Transverse colon (tissue), 4 donors: ENCODE results near the gene SMG1. TPM values are rescaled to one million over a fixed set of nuclear protein-coding genes. Genes with fewer than 3 reads are reported as not detected.
"Not testable (repeated sequence)": the region's sequence is repeated elsewhere in the genome, so short reads cannot be mapped to it uniquely, and the experiment has no call there.

ENCODE experiments used
- DNase-seq: peaks from one replicate; pipeline ENCODE4 v3.0.0-alpha.2; 2019
- H3K27ac ChIP-seq, 4 donors: fragments of 200-600 bp; sonication (generic); 2 replicates each; pipeline ENCODE4 v1.5.1; 2016 to 2018; ENCODE audit warnings: inconsistent platforms in 4 of 4
- H3K27me3 ChIP-seq: fragments of 200-600 bp; sonication (generic); 2 replicates; pipeline ENCODE4 v1.5.1; 2017; ENCODE audit warnings: inconsistent platforms
- H3K36me3 ChIP-seq, 4 donors: fragments of 200-600 bp; sonication (generic); 2 replicates each; pipeline ENCODE4 v1.5.1; 2017 to 2019; ENCODE audit warnings: inconsistent platforms in 4 of 4
- H3K4me1 ChIP-seq, 4 donors: fragments of 200-600 bp; sonication (generic); 2 replicates each; pipeline ENCODE4 v1.5.1; 2017 to 2020; ENCODE audit warnings: inconsistent platforms in 4 of 4
- H3K4me3 ChIP-seq, 4 donors: fragments of 200-600 bp; sonication (generic); 1 replicate in 1 of 4; 2 replicates in 3 of 4; pipeline versions ENCODE4 v1.5.1 to v1.6.1; 2017 to 2019; ENCODE audit warnings: inconsistent platforms in 4 of 4
- H3K9me3 ChIP-seq, 2 donors: fragments of 200-600 bp; sonication (generic); 2 replicates each; pipeline ENCODE4 v1.5.1; 2017 to 2019; ENCODE audit warnings: inconsistent platforms in 2 of 2
- CTCF ChIP-seq, 5 experiments: fragments of 200-600 bp in 3 of 5; fragments of 450-650 bp in 2 of 5; sonication (generic) in 3 of 5; IDR thresholded peaks; 1 replicate in 2 of 5; 2 replicates in 3 of 5; pipeline ENCODE4 v1.5.1; 2016 to 2017; ENCODE audit warnings: antibody characterized with exemption in 5 of 5, inconsistent platforms in 3 of 5, mild to moderate bottlenecking in 2 of 5, moderate library complexity in 1 of 5
- EP300 ChIP-seq: sonication (generic); formaldehyde crosslinking; IDR thresholded peaks from one replicate; pipeline ENCODE4 v1.6.1; 2017; ENCODE audit warnings: antibody characterized with exemption, low read depth
- POLR2A ChIP-seq: fragments of 450-650 bp; IDR thresholded peaks from one replicate; pipeline ENCODE4 v1.6.1; 2016; ENCODE audit warnings: antibody characterized with exemption, mild to moderate bottlenecking, moderate library complexity
- POLR2AphosphoS5 ChIP-seq, 3 donors: sonication (generic); formaldehyde crosslinking; IDR thresholded peaks; one replicate each; pipeline ENCODE4 v1.6.1; 2016; ENCODE audit warnings: antibody characterized with exemption in 3 of 3
- WGBS, 2 donors: methylation state at CpG; one replicate each; pipeline ENCODE4 v1.1.5; 2018; ENCODE audit warnings: low coverage in 1 of 2; 5-methylcytosine and 5-hydroxymethylcytosine counted together
- in situ Hi-C, 4 donors: fragments of 200-750 bp; cut with MboI; loops; one replicate each; pipeline versions ENCODE4 v1.15.0 to v1.15.1; 2017; ENCODE audit warnings: low sequenced_read_pairs in 3 of 4, low pct_ligation_motif_present in 1 of 4, low pct_unique_long_range_greater_than_20kb in 1 of 4
- intact Hi-C: fragments of 100-400 bp; cut with DNase I; formaldehyde crosslinking; loops from one replicate; pipeline ENCODE4 v1.15.1; 2023; ENCODE audit warnings: low total_unique reads
- total RNA-seq, 4 donors: library from RNA; depleted of rRNA; stranded (reverse); fragments of >200 nt; gene quantifications; one replicate each; pipeline ENCODE4 v1.1.0, GENCODE V29; 2016

Gene SMG1
- total RNA-seq, 4 donors from 2014 or later: 115 to 159 (median 127) TPM

GRCh38 chr16:18966791-18967190 lies 40.6 kb upstream of the SMG1 start:
- 93% methylated on average over 5 of the region's 5 CpGs; no CpG with 5 or more reads in 1 of the 2 donors for WGBS, 2 donors
- Histone ChIP-seq H3K27ac (no peak overlapping the region), H3K36me3 (no peaks in the 10 kb centered on the region), H3K27me3 (no peaks in the 10 kb centered on the region), H3K4me1 (peaks cover 0 to 5% (median 1%) of the 10 kb centered on the region in 4 donors), H3K9me3 (no peaks in the 10 kb centered on the region), H3K4me3 (no peak overlapping the region)
- TF ChIP-seq POLR2AphosphoS5 (IDR thresholded peaks at IDR 0.05): no peak
- no peak for TF ChIP-seq CTCF (IDR thresholded peaks at IDR 0.05)
- no peak for TF ChIP-seq EP300
- no peak for TF ChIP-seq POLR2A
- in situ Hi-C loops (loop anchor here in 2 of 4 donors (25.0 kb wide), 2 partner anchors 129 to 154 kb away; partner anchors contain the start of gene ARL6IP1 (in 1 of the 2)), intact Hi-C loops (loop anchor here (1.0 kb wide), 1 partner anchor 27 kb away; no protein-coding TSS in a partner anchor)
- DNase-seq: no peak

- Histone ChIP-seq H3K9me3 (no peaks in the 10 kb centered on the region), H3K36me3 (no peaks in the 10 kb centered on the region), H3K4me3 (no peak overlapping the region), H3K27ac (no peak overlapping the region), H3K27me3 (no peaks in the 10 kb centered on the region), H3K4me1 (peaks cover 0 to 5% (median 1%) of the 10 kb centered on the region in 4 donors)
- DNase-seq: no peak
- in situ Hi-C loops (loop anchor here in 2 of 4 donors (25.0 kb wide), 2 partner anchors 128 to 153 kb away; partner anchors contain the start of gene ARL6IP1 (in 1 of the 2)), intact Hi-C loops (no loop called here)
- TF ChIP-seq EP300: no peak
- no peak for TF ChIP-seq POLR2AphosphoS5 (IDR thresholded peaks at IDR 0.05)
- no peak for TF ChIP-seq CTCF (IDR thresholded peaks at IDR 0.05)
- no peak for TF ChIP-seq POLR2A
- WGBS, 2 donors: 70 to 81% methylated on average over 2 to 5 of the region's 5 CpGs
Measured at GRCh38 chr16:18965555-18965954, 39.3 kb upstream of the SMG1 start.

- WGBS, 2 donors: 0 to 43% methylated on average over 1 to 2 of the region's 2 CpGs
- in situ Hi-C loops: loop anchor here in 2 of 4 donors (25.0 kb wide), 2 partner anchors 122 to 147 kb away; partner anchors contain the start of gene ARL6IP1 (in 1 of the 2)
Measured at GRCh38 chr16:18959031-18959505, 32.9 kb upstream of the SMG1 start.

GRCh38 chr16:18958621-18959029 lies 32.4 kb upstream of the SMG1 start:
- no peak for DNase-seq
- Histone ChIP-seq H3K4me1 (no peaks in the 10 kb centered on the region), H3K27me3 (no peaks in the 10 kb centered on the region), H3K4me3 (no peak overlapping the region), H3K27ac (no peak overlapping the region), H3K36me3 (no peaks in the 10 kb centered on the region), H3K9me3 (no peaks in the 10 kb centered on the region)
- TF ChIP-seq POLR2A: no peak
- no peak for TF ChIP-seq CTCF (IDR thresholded peaks at IDR 0.05)
- in situ Hi-C loops (loop anchor here in 2 of 4 donors (25.0 kb wide), 2 partner anchors 121 to 146 kb away; partner anchors contain the start of gene ARL6IP1 (in 1 of the 2)), intact Hi-C loops (no loop called here)
- WGBS, 2 donors: 67 to 90% methylated on average over 1 to 2 of the region's 2 CpGs

More at GRCh38 chr16:18959031-18959505, 32.9 kb upstream of the SMG1 start:
- Histone ChIP-seq H3K27me3 (no peaks in the 10 kb centered on the region), H3K27ac (no peak overlapping the region), H3K9me3 (no peaks in the 10 kb centered on the region), H3K36me3 (no peaks in the 10 kb centered on the region), H3K4me3 (no peak overlapping the region), H3K4me1 (no peaks in the 10 kb centered on the region)
- intact Hi-C loops: no loop called here
- TF ChIP-seq CTCF (IDR thresholded peaks at IDR 0.05): no peak
- TF ChIP-seq EP300: no peak
- TF ChIP-seq POLR2AphosphoS5 (IDR thresholded peaks at IDR 0.05): no peak
- no peak for TF ChIP-seq POLR2A
- no peak for DNase-seq

GRCh38 chr16:18956658-18957241 lies 30.5 kb upstream of the SMG1 start:
- H3K27ac ChIP-seq, H3K27me3 ChIP-seq, DNase-seq, H3K4me3 ChIP-seq, intact Hi-C loops, H3K4me1 ChIP-seq, H3K36me3 ChIP-seq, H3K9me3 ChIP-seq: not testable (repeated sequence)
- 78% methylated on average over 6 of the region's 6 CpGs; no CpG with 5 or more reads in 1 of the 2 donors for WGBS, 2 donors
- in situ Hi-C loops: loop anchor here in 2 of 4 donors (25.0 kb wide), 2 partner anchors 119 to 144 kb away; partner anchors contain the start of gene ARL6IP1 (in 1 of the 2)

GRCh38 chr16:18955874-18956580 lies 29.8 kb upstream of the SMG1 start:
- H3K4me1 ChIP-seq, H3K9me3 ChIP-seq, H3K27ac ChIP-seq, H3K36me3 ChIP-seq, DNase-seq, H3K4me3 ChIP-seq, intact Hi-C loops, H3K27me3 ChIP-seq: not testable (repeated sequence)
- in situ Hi-C loops: loop anchor here in 2 of 4 donors (25.0 kb wide), 2 partner anchors 119 to 144 kb away; partner anchors contain the start of gene ARL6IP1 (in 1 of the 2)
- 69% methylated on average over 21 of the region's 21 CpGs; no CpG with 5 or more reads in 1 of the 2 donors for WGBS, 2 donors
